ENCODE measurements around the gene AGBL2. TPM values are rescaled to one million over a fixed set of nuclear protein-coding genes. Genes with fewer than 3 reads are reported as not detected.

AGBL2 gene
- total RNA-seq, 1 experiment from 2014 or later: not detected

DNA sequence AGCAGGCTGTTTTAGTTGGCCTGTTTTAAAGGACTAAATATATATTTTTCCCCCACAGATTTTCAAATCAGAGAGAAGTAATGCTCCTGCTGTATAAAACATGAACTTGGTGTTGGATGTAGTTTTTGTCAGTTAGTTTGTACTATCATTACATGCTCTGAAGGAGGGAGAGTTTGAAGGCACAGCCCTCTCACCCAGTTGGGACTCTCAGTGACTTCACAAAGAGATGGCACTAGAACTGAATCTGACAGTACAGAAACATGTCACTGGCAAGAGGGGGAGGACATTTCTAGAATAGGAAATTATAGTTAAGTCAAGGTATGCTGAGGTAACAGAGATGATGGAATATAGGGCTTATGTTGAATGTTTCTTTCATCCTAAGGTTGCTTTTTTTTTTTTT, 99.9 kb downstream of the AGBL2 start (continued):
- no peak for TF ChIP-seq EZH2phosphoT487 (IDR thresholded peaks at IDR 0.05; ENCODE audit: borderline replicate concordance)

DNA sequence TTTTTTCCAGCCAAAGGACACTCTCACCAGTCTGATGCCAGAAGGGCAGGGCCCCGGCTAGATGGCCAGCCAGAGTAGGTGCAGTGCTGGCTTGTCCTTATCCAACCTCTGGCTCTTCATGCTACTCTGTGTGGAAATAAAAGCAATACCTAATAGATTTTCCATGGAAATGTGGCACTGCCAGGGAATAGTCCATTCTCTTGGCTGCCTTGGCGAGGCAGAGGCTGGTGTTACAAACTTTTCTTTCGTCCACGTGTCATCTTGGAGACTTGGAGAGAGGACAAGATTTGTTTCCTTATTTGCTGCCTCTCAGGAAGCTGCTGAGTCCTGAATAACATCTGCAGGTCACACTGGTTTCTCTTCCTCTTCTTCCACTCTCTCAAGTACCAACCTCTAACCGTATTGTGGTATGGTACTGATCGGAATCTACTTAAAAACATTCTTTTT, 103.8 kb downstream of the AGBL2 start:
- intact Hi-C loops (cut with micrococcal nuclease): loop anchor here (10.0 kb wide), 1 partner anchor 147 kb away; no protein-coding TSS in a partner anchor
- TF ChIP-seq POLR2A (IDR thresholded peaks at IDR 0.05; ENCODE audit: borderline replicate concordance, extremely low read depth, insufficient read depth, insufficient read length) (no peak), EZH2 (IDR thresholded peaks at IDR 0.05) (no peak), ZFX (IDR thresholded peaks at IDR 0.05) (no peak), EZH2phosphoT487 (IDR thresholded peaks at IDR 0.05; ENCODE audit: borderline replicate concordance) (no peak), RAD21 (IDR thresholded peaks at IDR 0.05; ENCODE audit: low read depth) (no peak), ZNF274 (IDR thresholded peaks at IDR 0.05; ENCODE audit: low read depth, low read length) (no peak), YY1 (IDR thresholded peaks at IDR 0.05; ENCODE audit: extremely low read depth, insufficient replicate concordance, low read depth, low read length) (no peak), TCF7L2 (IDR thresholded peaks at IDR 0.05; ENCODE audit: borderline replicate concordance, extremely low read depth, insufficient read depth, insufficient read length) (no peak), EGR1 (IDR thresholded peaks at IDR 0.05; ENCODE audit: low read depth) (no peak), SIN3A (IDR thresholded peaks at IDR 0.05; ENCODE audit: low read depth) (no peak), CBX3 (IDR thresholded peaks at IDR 0.05; ENCODE audit: low read depth) (no peak), SP1 (IDR thresholded peaks at IDR 0.05; ENCODE audit: low read depth) (no peak)
- TF ChIP-seq, protein P1, sequence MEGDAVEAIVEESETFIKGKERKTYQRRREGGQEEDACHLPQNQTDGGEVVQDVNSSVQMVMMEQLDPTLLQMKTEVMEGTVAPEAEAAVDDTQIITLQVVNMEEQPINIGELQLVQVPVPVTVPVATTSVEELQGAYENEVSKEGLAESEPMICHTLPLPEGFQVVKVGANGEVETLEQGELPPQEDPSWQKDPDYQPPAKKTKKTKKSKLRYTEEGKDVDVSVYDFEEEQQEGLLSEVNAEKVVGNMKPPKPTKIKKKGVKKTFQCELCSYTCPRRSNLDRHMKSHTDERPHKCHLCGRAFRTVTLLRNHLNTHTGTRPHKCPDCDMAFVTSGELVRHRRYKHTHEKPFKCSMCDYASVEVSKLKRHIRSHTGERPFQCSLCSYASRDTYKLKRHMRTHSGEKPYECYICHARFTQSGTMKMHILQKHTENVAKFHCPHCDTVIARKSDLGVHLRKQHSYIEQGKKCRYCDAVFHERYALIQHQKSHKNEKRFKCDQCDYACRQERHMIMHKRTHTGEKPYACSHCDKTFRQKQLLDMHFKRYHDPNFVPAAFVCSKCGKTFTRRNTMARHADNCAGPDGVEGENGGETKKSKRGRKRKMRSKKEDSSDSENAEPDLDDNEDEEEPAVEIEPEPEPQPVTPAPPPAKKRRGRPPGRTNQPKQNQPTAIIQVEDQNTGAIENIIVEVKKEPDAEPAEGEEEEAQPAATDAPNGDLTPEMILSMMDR (IDR thresholded peaks at IDR 0.05 in 2 of 3, conservative IDR thresholded peaks at IDR 0.05 in 1 of 3; ENCODE audit: borderline replicate concordance in 1 of 3, insufficient read depth in 1 of 3, low read depth in 2 of 3, low read length in 2 of 3): no peak
- TF ChIP-seq, protein P2, sequence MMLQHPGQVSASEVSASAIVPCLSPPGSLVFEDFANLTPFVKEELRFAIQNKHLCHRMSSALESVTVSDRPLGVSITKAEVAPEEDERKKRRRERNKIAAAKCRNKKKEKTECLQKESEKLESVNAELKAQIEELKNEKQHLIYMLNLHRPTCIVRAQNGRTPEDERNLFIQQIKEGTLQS (IDR thresholded peaks at IDR 0.05): no peak
- TF ChIP-seq, protein P3, sequence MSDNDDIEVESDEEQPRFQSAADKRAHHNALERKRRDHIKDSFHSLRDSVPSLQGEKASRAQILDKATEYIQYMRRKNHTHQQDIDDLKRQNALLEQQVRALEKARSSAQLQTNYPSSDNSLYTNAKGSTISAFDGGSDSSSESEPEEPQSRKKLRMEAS (IDR thresholded peaks at IDR 0.05): no peak
- ChIA-PET CTCF (no interaction called here), POLR2A (no interaction called here), RAD21 (ENCODE audit: low non-redundant PET in 1 of 2, low total read pairs in 2 of 2, uncharacterized antibody in 2 of 2, unreplicated experiment in 2 of 2) (interaction anchor here in 1 of 2 experiments (0.9 kb wide), 1 partner anchor 105 kb away, joined by 3 read pairs; no protein-coding TSS in a partner anchor)
- Histone ChIP-seq H3K4me3 (replicated peaks in 1 of 2; ENCODE audit: low read depth in 1 of 2, low read length in 2 of 2) (no peak overlapping the region), H3K4me2 (ENCODE audit: low read length) (no peak overlapping the region), H4K20me1 (ENCODE audit: insufficient read depth) (no peaks in the 10 kb centered on the region), H3K9me3 (ENCODE audit: control insufficient read depth in 1 of 2, insufficient read depth in 1 of 2, low read depth in 1 of 2, low read length in 2 of 2) (no peaks in the 10 kb centered on the region), H3K4me1 (ENCODE audit: control insufficient read depth in 1 of 2, insufficient read depth in 2 of 2, low read length in 2 of 2) (no peaks in the 10 kb centered on the region), H3K36me3 (ENCODE audit: control insufficient read depth in 1 of 2, insufficient read depth in 2 of 2, low read length in 2 of 2) (no peaks in the 10 kb centered on the region; a peak in 1 of 4 replicates), H3K9me2 (ENCODE audit: insufficient read depth) (no peaks in the 10 kb centered on the region), H3K79me2 (ENCODE audit: insufficient read depth, low read length) (no peaks in the 10 kb centered on the region), H3K27me3 (ENCODE audit: insufficient read depth, low read length) (no peaks in the 10 kb centered on the region; the same call in 1 of the 2 replicates), H2AFZ (ENCODE audit: low read depth, low read length, poor library complexity, severe bottlenecking) (no peak overlapping the region), H3K27ac (ENCODE audit: low read depth, low read length) (no peak overlapping the region), H3K9ac (ENCODE audit: low read length) (no peak overlapping the region)
- DNase-seq (ENCODE audit: low read depth, low spot score) (no peak), ATAC-seq (no peak)
- no TSS peak for BruUV-seq (replicated peaks)
